ENCODE measurements around the gene TASOR2. TPM values are rescaled to one million over a fixed set of nuclear protein-coding genes. Genes with fewer than 3 reads are reported as not detected.

TASOR2 gene
- total and polyA plus RNA-seq, 2 experiments from 2014 or later: 17.8 to 37.8 TPM

DNA sequence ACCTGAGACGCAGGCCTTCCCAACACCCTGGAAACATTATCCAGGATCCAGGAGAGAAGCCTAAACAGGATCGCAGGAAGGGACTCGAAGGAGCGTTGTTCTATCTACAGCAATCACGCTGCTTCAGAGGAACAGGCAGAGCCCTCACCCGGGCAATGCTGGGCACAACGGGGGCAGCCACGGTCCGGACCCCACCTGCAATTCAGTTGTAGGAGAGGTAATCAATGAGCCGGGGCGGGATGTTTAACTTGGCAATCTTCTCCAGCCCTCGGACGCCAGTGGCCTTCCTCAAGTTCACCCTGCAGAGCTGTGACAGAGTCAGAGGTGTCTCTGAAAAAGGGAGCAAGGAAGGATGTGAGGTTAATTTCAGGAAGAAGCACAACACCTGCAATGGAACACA lies 44.1 kb upstream of the TASOR2 start:
- TF ChIP-seq, protein P1, sequence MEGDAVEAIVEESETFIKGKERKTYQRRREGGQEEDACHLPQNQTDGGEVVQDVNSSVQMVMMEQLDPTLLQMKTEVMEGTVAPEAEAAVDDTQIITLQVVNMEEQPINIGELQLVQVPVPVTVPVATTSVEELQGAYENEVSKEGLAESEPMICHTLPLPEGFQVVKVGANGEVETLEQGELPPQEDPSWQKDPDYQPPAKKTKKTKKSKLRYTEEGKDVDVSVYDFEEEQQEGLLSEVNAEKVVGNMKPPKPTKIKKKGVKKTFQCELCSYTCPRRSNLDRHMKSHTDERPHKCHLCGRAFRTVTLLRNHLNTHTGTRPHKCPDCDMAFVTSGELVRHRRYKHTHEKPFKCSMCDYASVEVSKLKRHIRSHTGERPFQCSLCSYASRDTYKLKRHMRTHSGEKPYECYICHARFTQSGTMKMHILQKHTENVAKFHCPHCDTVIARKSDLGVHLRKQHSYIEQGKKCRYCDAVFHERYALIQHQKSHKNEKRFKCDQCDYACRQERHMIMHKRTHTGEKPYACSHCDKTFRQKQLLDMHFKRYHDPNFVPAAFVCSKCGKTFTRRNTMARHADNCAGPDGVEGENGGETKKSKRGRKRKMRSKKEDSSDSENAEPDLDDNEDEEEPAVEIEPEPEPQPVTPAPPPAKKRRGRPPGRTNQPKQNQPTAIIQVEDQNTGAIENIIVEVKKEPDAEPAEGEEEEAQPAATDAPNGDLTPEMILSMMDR (IDR thresholded peaks at IDR 0.05; ENCODE audit: low read depth, low read length): no peak
- H3K4me1 ChIP-seq (ENCODE audit: low read depth): no peaks in the 10 kb centered on the region
- H3K4me3 ChIP-seq: no peak overlapping the region
- no peaks in the 10 kb centered on the region for H3K9me3 ChIP-seq (ENCODE audit: low read depth)
- no peak for DNase-seq (ENCODE audit: low read depth in 1 of 2, low spot score in 1 of 2)
- no peak overlapping the region for H3K27ac ChIP-seq
- no peaks in the 10 kb centered on the region for H3K27me3 ChIP-seq
- H3K36me3 ChIP-seq: peaks cover 17% of the 10 kb centered on the region

DNA sequence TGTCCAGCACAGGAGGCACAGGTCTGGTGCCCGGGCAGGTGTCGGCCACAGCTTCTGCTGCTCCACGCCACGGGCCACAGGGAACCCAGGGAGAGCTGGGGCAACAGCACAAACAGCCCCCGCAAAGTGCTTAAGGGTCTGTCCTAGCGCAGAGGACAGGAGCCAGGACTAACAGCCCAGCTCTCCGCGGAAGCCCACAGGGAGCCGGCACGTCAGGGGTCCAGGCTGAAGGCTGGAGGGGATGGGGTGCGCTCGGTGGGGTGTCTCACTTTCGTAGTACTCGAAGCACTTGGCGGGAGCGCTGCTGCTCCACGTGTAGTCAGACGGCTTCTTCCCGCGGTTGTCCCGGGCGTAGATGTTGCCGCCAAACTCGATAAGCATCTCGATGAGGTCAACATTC lies 43.1 kb upstream of the TASOR2 start:
- TF ChIP-seq, protein P1 (IDR thresholded peaks at IDR 0.05; ENCODE audit: low read depth, low read length): no peak
- no peak for DNase-seq (ENCODE audit: low read depth in 1 of 2, low spot score in 1 of 2)

DNA sequence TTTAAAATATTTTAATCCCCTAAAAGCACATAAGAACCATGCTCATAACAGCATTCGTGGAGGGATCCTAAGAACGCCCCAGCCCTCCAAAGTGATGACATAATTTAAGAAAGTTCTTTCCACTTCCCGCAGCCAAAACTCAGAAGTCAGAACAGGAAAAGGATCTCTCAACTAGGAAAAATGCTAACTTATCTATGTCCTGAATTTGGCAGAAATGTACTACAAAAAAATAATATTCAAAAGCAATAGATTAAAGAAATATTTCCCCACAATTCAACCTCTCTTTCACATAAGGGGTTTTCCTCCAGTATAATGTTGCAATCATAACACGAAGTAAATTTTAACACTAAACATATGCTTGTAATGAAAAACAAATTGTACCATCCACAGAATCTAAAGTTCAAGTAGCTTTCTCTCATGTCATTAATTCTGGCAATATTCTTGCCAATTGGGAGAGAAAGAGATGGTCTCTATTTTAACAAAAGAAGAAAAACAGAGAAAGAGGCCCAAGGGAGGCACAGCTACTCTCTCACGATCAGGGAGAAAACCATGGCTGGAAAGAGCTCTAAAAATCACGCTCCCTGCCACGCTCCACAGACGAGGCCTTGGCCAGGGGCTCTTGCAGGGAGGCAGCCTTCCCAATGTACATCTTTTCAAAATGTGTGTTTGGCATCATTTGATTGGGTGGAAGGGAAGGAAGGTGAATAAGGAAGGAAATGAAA lies 41.1 kb upstream of the TASOR2 start:
- H3K4me3 ChIP-seq: no peak overlapping the region
- H3K27me3 ChIP-seq: no peaks in the 10 kb centered on the region
- peak in 1 of 2 donors; percentile 78 for DNase-seq (ENCODE audit: low read depth in 1 of 2, low spot score in 1 of 2)
- TF ChIP-seq, protein P1 (IDR thresholded peaks at IDR 0.05; ENCODE audit: low read depth, low read length): no peak
- H3K4me1 ChIP-seq (ENCODE audit: low read depth): no peaks in the 10 kb centered on the region
- H3K9me3 ChIP-seq (ENCODE audit: low read depth): no peaks in the 10 kb centered on the region
- H3K36me3 ChIP-seq: peaks cover 17% of the 10 kb centered on the region
- no peak overlapping the region for H3K27ac ChIP-seq

More for the DNA sequence above, 43.1 kb upstream of the TASOR2 start:
- peaks cover 17% of the 10 kb centered on the region for H3K36me3 ChIP-seq
- H3K27ac ChIP-seq: no peak overlapping the region
- H3K27me3 ChIP-seq: no peaks in the 10 kb centered on the region
- H3K9me3 ChIP-seq (ENCODE audit: low read depth): no peaks in the 10 kb centered on the region
- H3K4me1 ChIP-seq (ENCODE audit: low read depth): no peaks in the 10 kb centered on the region
- H3K4me3 ChIP-seq: no peak overlapping the region

DNA sequence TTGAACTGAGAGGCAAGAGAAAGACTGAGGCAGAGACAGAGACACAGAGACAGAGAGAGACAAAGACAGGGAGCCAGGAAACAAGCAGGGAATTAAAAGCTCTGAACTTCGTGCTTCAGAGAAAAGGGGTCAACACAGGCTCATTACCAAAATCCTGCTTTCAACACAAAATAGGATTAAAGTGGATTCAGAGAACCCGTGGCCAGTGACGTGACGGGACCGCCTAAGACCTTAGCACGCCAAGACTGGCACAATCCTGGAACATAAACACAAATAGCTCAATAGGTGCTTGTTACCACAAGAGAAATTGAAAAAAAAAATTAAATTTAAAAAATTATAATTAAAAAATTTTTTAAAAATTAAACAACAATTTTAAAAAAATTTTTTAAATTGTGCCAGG lies 39.7 kb upstream of the TASOR2 start:
- Histone ChIP-seq H3K36me3 (peaks cover 14% of the 10 kb centered on the region), H3K4me3 (no peak overlapping the region), H3K9me3 (ENCODE audit: low read depth) (no peaks in the 10 kb centered on the region), H3K27me3 (no peaks in the 10 kb centered on the region), H3K4me1 (ENCODE audit: low read depth) (no peaks in the 10 kb centered on the region), H3K27ac (no peak overlapping the region)
- no peak for DNase-seq (ENCODE audit: low read depth in 1 of 2, low spot score in 1 of 2)
- TF ChIP-seq, protein P1 (IDR thresholded peaks at IDR 0.05; ENCODE audit: low read depth, low read length): no peak

DNA sequence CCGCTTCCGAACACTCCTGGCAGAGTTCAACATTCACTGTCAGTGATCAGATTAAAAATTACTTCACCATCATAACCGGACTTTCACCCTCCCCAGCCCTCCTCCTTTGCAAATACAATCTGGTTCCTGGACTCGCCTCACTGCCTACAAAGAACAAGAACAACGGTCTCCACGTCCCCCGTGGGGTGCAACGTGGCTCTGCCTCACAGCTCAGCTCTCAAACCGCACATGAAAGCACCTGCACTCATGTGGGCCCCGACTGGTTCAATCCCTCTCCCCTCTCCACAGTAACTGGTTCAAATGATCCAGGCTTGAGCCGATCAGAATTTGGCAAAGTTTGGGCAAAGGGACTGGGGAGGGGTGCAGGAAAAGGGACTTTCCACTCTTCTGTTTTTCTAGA lies 39.3 kb upstream of the TASOR2 start:
- Histone ChIP-seq H3K36me3 (peaks cover 15% of the 10 kb centered on the region), H3K9me3 (ENCODE audit: low read depth) (no peaks in the 10 kb centered on the region), H3K4me1 (ENCODE audit: low read depth) (no peaks in the 10 kb centered on the region), H3K27me3 (no peaks in the 10 kb centered on the region), H3K27ac (no peak overlapping the region), H3K4me3 (no peak overlapping the region)
- TF ChIP-seq, protein P1 (IDR thresholded peaks at IDR 0.05; ENCODE audit: low read depth, low read length): no peak
- no peak for DNase-seq (ENCODE audit: low read depth in 1 of 2, low spot score in 1 of 2)
